HFFc6 (cell line): Measurements from ENCODE around the gene NBEAL2. TPM values are rescaled to one million over a fixed set of nuclear protein-coding genes. Genes with fewer than 3 reads are reported as not detected.

Experiments used
- DNase-seq: peaks from one replicate; pipeline ENCODE4 v3.0.0-alpha.2; 2018
- H3K27ac Mint-ChIP-seq: 2 replicates; pipeline ENCODE4 v1.8.0; 2020; ENCODE audit warnings: mild to moderate bottlenecking, mixed read lengths
- H3K27me3 Mint-ChIP-seq: 2 replicates; pipeline ENCODE4 v1.8.0; 2021; ENCODE audit warnings: mild to moderate bottlenecking, moderate library complexity, mixed read lengths; ENCODE audit not compliant: insufficient read depth
- H3K36me3 Mint-ChIP-seq: 2 replicates; pipeline ENCODE4 v1.8.0; 2021; ENCODE audit warnings: low read depth, mixed read lengths
- H3K4me1 Mint-ChIP-seq: 2 replicates; pipeline ENCODE4 v1.8.0; 2020; ENCODE audit warnings: low read depth, mixed read lengths
- H3K4me3 Mint-ChIP-seq: 2 replicates; pipeline ENCODE4 v1.8.0; 2020; ENCODE audit warnings: mild to moderate bottlenecking, moderate library complexity, mixed read lengths
- H3K9me3 Mint-ChIP-seq: 2 replicates; pipeline ENCODE4 v1.8.0; 2020; ENCODE audit warnings: mild to moderate bottlenecking, mixed read lengths
- total RNA-seq, 6 experiments: library from RNA; stranded (reverse); fragmentation: NEBNext Ultra II Directional; extraction: Animal tissue kit (Norgen Biotek cat#: 25700); gene quantifications; 2 replicates in 1 of 6; 3 replicates in 5 of 6; pipeline ENCODE4 v1.2.3, GENCODE V29; 2021
- TF ChIP-seq, protein P1 (sequence below): fragments of 200-600 bp; sonication (generic); IDR thresholded peaks from 2 replicates; pipeline ENCODE4 v1.5.0; 2021; ENCODE audit warnings: antibody characterized with exemption, mild to moderate bottlenecking

The NBEAL2 gene
- total RNA-seq, 6 experiments from 2014 or later, result 5.3 to 7.6 (median 5.8) TPM

DNA sequence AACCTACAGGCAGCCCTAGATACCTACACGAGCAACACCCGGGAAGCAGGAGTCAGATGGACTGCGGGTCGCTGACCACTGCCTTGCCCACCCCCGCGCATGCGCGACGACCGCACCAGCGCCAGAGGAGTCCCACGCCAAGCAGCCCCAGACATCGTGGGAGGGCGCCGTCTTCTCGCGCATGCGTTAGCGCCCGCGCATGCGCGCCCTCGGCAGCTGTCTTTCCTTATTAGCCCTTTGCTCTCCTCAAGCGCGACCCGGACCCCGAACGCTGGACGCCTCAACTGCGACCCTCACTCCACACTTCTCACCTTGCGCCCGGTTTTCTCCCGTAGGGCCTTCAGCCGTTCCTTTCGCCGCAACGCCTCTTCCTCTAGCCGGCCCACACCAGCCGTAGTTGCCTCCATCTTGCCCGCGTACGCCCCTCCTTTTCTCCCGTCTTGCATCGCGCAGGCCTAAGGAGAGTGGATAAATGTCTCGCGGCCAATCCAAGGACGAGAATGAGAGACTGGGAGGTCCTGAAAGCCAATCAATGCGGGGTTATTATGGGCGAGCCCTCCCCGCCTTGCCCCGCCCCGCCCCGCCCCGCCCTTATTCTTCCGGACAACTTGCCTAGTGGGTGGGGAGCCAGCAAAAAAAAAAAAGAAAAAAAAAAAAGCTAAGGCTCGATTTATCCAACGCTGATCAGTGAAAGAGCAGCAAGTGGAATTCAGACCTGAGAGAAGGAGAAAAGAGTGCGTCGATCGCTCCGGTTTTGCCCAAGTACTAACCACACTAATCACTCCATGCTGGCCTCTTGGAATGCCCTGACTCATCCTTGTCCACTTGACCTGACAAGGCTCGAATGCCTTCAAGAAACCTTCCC lies 2.9 kb upstream of the NBEAL2 start, which contains the start of gene CCDC12:
CCDC12 (minus strand) TSS at position 420 of the 865 bp plus-strand sequence; CDS start at position 407, 13 bp downstream.
- TF ChIP-seq, protein P1, sequence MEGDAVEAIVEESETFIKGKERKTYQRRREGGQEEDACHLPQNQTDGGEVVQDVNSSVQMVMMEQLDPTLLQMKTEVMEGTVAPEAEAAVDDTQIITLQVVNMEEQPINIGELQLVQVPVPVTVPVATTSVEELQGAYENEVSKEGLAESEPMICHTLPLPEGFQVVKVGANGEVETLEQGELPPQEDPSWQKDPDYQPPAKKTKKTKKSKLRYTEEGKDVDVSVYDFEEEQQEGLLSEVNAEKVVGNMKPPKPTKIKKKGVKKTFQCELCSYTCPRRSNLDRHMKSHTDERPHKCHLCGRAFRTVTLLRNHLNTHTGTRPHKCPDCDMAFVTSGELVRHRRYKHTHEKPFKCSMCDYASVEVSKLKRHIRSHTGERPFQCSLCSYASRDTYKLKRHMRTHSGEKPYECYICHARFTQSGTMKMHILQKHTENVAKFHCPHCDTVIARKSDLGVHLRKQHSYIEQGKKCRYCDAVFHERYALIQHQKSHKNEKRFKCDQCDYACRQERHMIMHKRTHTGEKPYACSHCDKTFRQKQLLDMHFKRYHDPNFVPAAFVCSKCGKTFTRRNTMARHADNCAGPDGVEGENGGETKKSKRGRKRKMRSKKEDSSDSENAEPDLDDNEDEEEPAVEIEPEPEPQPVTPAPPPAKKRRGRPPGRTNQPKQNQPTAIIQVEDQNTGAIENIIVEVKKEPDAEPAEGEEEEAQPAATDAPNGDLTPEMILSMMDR, result no peak
- peak; percentile 99 for DNase-seq
- Mint-ChIP-seq H3K27me3 (peaks cover 5% of the 10 kb centered on the region), H3K36me3 (peaks cover 17% of the 10 kb centered on the region; the same call in 1 of the 2 replicates), H3K4me1 (peaks cover 46% of the 10 kb centered on the region), H3K27ac (peak within 1 kb of the TSS; percentile 100), H3K9me3 (no peaks in the 10 kb centered on the region; the same call in 1 of the 2 replicates), H3K4me3 (peak within 1 kb of the TSS; percentile 99)

DNA sequence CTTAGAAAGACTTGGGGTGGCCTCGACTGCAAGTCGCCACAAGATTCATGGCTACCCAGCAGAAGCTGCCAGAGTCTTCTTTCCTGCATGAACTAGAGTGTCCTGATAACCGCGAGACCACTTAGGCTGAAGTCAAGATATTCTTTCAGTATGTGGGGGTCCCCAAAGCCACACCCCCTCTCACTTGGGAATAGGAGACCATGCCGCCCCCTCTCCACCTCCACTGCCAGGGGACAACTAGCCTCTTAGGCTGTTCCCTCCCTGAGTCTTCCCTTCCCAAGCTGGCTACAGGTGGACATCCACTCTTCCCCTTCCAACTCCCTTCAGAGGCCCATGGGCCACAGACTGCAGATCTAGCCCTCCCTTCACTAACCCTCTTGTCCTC lies 1.7 kb upstream of the NBEAL2 start:
- no peaks in the 10 kb centered on the region; the same call in 1 of the 2 replicates for H3K9me3 Mint-ChIP-seq
- peaks cover 35% of the 10 kb centered on the region for H3K4me1 Mint-ChIP-seq
- H3K4me3 Mint-ChIP-seq, result peak overlapping the region; percentile 55
- peak overlapping the region; percentile 100 for H3K27ac Mint-ChIP-seq
- TF ChIP-seq, protein P1, result no peak
- no peak for DNase-seq
- peaks cover 5% of the 10 kb centered on the region for H3K27me3 Mint-ChIP-seq
- H3K36me3 Mint-ChIP-seq, result peaks cover 17% of the 10 kb centered on the region; the same call in 1 of the 2 replicates

DNA sequence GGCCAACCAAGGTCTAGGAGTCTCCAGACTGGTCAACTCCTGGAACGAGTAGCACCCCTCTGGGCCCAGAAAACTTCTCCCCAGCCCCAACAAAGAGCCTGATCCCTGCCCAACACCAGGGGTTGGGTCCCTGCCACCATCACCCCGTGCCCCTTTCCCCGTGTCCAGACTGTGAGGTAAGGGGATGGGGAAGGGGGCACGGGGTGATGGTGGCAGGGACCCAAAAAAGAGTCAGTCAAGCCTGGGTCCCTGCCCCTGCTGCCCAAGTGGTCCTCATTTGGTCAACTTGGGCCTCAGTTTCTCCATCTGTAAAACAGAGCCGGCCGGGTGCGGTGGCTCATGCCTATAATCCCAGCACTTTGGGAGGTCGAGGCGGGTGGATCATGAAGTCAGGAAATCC lies 1.1 kb upstream of the NBEAL2 start:
- TF ChIP-seq, protein P1, result no peak
- Mint-ChIP-seq H3K27ac (peak overlapping the region; percentile 100), H3K4me1 (peaks cover 35% of the 10 kb centered on the region), H3K36me3 (peaks cover 17% of the 10 kb centered on the region; the same call in 1 of the 2 replicates), H3K27me3 (peaks cover 5% of the 10 kb centered on the region), H3K4me3 (0 out of 2 replicates have a peak overlapping the region, but pooled peaks have one; percentile 55), H3K9me3 (no peaks in the 10 kb centered on the region; the same call in 1 of the 2 replicates)
- no peak for DNase-seq

- no peak for DNase-seq
- TF ChIP-seq, protein P1, result no peak
- H3K27ac Mint-ChIP-seq, result no peak overlapping the region
- peaks cover 5% of the 10 kb centered on the region for H3K27me3 Mint-ChIP-seq
- peaks cover 20% of the 10 kb centered on the region for H3K4me1 Mint-ChIP-seq
- no peaks in the 10 kb centered on the region; the same call in 1 of the 2 replicates for H3K9me3 Mint-ChIP-seq
- H3K4me3 Mint-ChIP-seq, result peak overlapping the region; percentile 81
- H3K36me3 Mint-ChIP-seq, result peaks cover 5% of the 10 kb centered on the region; the same call in 1 of the 2 replicates
Observed at GRCh38 chr3:46979958-46980497, 562 bp downstream of the NBEAL2 start.

DNA sequence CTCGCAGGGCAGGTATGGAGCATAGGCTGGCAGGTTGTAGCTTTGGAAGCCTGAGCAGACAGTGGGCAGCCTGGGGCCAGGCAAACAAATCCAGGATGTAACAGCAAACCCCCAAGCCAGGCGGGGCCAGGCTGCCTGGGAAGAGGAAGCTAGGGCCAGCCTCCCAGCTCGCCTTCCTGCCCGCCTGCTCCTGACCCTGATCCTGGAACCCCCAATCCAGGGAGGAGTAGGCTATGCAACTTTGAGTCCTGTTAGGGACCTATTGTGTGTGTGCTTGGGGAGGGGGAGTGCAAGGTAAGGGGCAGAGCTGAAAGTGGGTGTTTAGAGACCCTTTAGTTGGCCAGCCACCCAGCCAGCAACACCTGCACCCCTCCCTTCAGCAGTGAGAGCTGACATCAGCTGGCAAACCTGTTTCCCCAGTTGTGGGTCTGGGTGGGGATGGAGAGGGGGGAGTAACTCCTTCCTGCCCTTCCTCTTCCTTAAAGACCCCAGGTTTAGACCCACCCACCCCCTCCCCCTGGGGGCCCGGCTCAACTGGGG lies 2.5 kb downstream of the NBEAL2 start:
- Mint-ChIP-seq H3K4me1 (peaks cover 18% of the 10 kb centered on the region), H3K4me3 (no peak overlapping the region), H3K27me3 (no peaks in the 10 kb centered on the region; the same call in 1 of the 2 replicates), H3K27ac (no peak overlapping the region), H3K9me3 (no peaks in the 10 kb centered on the region; the same call in 1 of the 2 replicates), H3K36me3 (no peaks in the 10 kb centered on the region)
- TF ChIP-seq, protein P1, result no peak
- no peak for DNase-seq
